Kidney capillary endothelial cell (primary cell): ENCODE results near the gene BAIAP2.

ENCODE experiments used
- DNase-seq: peaks from one replicate; pipeline ENCODE4 v3.0.0-alpha.2; 2018; ENCODE audit warnings: low spot score

Gene BAIAP2

DNA sequence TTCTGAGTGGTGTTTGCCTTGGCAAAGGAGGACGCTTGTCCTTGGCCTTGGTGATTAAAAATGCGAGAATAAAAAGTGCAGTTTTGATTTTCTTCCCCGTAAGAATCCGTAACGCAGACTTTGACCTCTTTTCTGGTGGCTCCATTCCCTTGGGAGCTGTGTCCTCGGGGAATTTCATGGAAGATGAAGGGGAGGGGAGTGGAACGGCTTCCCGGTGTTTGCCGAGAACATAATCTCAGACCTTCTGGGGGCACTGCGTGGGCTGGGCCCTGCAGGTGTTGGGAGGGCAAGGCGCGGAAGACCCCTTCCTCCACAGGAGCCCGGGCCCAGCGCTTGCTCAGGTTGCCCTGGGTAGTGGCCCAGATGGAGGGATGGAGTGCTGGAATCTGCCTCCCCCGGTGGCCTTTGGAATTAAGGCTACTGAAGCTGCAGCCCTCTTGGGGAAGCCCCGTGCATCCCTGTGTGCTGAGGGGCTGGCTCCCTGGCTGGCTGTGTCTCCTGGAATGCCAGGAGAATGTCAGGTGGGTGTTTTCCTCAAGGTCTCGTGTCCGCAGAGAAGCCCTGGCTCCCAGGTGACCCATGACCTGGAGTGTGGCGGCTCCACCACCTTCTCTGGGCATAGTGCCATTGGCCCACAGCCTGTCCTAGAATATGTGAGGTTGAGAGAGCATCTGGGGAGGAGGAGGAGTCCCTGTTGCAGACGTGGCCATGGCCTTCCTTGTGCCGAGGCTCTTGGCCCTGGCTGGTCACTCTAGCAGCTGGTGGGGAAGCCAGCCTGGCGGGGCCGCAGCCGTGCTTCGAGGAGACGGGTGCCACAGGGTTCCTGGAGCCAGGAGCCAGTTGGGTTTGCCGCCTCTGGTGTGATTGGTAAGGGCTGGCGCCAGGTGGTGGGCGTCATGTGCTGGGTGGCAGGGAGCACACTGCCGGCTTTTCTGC is 3.1 kb downstream of the BAIAP2 start:
- DNase-seq: no peak

DNA sequence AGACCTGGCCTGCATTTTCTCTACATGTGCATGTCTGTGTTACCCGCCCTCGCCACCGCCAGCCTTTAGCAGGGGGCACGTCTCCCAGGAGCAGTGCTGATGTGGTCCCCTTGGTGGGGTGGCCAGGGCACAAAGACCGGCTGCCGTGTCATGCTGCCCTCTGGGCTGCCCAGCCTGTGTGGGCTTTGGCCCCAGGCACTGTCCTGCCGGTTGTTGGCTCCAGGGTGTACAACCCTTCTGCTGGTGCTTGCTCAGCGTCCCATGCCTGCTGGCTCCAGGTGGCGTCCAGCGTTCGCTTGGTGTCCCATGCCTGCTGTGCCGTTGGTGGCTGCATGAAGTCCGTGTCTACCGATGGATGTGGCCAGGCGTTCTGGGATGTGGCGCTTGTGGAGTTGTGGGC is 4.1 kb downstream of the BAIAP2 start:
- DNase-seq: no peak

DNA sequence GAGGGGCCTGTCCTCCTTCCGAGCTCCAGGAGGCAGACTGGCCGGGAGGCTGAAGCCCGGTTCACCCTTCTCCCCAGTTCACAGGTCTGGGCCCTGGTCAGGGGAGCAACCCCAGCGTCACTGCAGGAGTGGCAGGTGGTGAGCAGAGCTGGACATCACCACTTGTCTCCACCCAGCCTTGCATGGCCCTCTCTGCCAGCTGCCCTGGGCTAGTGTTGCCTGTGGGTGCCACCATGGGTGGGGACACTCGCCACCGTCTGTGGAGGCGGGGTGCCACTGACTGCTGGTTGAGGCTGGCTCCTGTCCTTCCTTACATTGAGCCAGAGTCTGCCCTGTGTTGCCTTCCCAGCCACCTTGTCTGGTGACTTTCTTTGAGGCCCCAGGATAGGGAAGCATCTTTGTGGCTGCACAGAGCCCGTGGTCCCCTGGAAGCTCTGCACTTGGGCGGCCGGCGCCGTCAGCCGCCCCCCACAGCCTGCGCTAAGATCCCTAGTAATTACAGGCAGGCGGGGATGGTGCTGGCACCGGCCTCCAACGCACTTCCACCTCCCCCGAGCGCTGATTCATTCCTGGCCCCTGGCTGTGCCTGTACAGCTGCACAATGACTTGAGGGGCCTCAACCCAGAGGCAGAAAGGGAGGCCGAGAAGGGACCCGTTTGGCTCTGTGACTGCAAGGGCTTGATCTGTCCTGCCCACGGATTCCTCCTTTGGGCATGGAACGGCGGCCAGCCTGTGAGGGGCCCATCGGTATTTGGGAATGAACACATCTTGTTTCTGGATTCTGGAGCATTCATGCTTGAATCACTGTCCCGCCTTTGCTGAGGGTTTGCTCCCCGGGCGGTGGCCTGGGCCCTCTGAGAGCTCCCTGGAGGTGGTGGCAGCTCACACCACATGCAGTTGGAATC is 5.2 kb downstream of the BAIAP2 start:
- DNase-seq: no peak

DNA sequence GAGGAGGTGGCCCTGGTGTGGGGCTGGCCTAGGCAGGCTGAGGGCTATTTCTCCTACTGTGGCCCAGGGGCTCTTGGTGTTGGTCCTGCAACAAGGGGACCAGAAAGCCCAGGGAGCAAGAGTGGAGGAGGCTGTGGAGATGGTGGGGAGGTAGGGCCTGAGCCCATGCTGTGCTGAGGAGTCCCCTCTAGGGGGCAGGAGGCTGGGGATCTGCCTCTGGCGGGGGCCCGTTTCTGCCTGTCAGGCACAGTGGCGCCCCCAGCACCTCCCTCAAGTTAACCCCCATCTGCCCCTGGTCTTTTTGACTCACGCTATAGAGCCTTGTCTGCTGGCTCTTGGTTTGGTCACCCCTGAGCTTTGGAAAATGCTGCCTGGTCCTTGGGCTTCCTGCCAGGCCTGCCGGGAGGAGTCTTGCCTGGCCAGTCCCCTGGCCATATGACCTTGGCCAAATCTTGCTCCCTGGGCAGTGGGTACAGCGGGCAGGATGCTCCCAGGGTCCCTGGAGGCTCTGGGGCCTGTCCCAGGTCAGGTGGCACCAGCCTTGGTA is 5.9 kb downstream of the BAIAP2 start:
- DNase-seq: no peak

DNA sequence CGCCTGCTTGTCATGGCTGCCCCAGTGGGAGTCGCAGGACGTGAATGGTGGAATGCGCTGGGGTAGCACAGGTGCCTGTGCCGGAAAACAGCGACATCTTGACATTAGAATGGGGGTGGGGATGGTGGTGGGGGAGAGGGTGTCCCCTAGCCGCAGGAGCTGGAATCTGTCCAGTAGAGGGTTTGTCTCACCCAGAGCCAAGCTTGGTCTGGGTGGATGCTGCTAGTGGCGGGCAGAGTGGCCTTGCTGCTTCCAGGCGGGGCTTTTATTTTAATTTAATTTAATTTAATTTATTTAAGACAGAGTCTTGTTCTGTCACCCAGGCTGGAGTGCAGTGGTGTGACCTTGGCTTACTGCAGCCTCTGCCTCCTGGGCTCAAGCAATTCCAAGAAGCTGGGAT is 7.7 kb downstream of the BAIAP2 start:
- DNase-seq: no peak

DNA sequence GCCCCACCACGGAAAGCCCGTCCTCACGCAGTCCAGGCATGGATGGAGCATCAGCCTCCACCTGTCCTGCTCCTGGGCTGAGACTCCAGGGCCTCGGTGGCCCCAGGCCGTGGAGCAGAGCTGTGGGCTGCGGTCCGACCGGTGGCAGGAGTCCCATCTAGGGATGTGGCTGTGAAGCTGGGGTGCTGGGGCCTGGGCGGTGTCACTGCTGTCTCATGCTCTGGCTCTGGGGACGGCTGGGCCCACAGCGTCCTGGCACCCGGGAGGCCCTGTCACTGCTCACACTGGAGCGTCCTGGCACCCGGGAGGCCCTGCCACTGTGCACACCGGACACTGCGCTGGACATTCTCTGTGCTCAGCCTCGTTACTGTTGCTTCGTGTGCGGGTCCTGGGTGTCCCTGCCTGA is 8.4 kb downstream of the BAIAP2 start:
- DNase-seq: no peak

DNA sequence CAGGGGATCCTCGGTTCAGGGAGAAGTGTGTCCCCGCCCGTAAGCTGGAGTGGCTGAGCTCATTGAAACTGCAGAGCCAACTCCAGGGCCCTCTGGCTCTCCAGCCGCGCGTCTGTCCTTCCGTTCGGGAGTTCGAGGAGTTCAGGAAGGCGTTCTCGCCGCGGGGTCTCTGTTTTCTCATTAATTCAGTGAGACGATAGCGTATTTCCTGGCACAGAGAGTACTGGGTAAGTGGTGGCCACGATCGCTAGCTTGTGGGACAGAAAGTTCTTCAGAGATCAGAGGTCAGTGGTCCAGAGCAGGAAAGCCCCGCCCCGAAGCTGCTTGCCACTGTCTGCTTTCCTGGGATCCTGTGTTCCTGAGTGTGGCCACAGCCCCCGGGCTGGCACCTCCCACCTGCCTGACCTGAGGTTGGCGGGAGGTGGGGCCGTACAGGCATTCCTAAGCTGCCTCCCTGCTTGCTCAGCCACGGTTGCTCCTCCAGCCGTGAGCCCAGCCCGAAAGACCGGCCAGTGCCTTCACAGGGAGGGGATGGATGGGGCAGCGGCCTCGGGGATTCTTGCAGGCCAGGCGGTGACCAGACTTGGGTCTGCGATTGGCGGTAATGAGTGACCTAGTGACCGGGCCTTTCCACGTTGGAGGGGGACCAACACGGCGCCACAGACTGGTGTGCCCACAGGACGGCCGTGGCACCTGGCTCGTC is 8.9 kb downstream of the BAIAP2 start:
- DNase-seq: no peak

DNA sequence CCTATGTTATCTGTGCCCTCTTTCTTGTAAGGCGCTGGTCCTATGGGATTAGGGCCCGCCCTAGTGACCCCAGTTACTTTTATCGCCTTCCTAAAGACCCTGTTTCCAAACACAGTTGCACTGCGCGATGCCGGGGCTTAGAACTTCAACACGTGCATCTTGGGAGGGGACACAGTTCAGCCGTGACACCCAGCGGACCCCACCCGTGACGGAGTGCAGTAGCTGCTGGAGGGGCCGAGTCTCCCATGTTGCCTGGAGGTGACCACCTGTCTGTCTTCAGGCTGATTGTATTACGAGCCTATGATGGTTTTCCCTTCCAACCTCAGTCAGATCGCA is 9.4 kb downstream of the BAIAP2 start:
- DNase-seq: no peak

DNA sequence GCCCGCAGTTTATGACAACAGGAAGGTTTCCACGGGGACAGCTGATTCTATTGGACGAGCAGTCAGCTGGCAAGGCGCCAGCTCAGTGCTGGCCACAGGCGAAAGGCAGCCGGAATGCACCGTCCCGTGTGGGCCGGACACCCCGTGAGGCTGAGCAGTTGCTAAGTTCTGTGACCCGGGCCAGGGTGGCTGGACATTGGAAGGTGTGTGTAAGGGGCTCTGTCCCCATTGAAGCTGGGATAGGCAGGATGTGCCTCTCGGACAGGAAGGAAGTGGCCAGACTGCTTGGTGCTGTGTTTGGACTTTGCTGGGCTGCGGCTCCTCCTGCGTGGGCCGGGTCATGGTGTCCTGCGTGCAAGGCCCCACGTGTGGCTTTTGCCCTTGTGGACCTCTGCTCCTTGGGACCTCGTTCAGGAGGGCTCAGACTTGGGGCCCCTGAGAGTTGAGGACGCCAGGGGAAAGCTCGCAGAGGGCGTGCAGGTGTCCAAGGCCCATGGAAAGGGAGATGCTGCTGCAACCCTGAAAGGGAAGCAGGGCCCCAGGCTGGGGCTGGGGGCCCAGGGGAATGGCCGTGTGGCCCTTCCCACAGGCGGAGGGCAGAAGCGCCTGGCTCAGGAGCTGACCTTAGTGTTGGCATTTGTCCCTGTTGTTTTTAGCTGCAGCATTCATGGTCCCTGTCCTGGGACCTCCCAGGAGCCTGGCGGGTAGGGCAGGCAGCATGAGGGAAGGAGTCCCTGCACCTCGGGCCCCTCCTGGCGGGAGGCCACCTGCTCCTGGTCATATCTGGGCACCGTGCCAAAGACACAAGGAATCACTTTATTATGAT is 10.0 kb downstream of the BAIAP2 start:
- peak; percentile 95 for DNase-seq

DNA sequence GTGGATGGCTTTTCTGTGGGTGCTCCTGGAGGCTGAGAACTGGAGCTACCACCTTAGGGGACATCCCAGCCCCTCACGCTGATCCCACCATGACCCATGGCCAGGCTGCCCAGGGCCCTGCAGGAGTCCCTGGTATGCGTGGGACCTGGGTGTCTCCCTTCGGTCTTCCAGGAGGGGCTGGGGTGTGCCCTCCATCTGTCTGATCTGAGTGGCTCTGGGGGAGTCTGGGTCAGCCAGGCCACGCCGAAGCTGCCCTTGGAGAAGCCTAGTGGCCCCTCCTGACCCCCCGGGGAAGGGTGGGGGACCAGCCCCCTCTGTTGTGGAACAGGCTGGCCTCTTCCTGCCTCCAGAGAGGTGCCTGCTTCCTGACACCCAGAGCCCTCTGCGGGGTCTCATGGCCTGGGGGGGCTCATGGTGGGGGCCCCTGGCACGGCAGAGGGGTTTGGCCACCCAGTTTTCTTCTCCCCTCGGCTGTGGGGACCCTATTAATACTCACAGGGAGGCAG is 10.7 kb downstream of the BAIAP2 start:
- DNase-seq: no peak

DNA sequence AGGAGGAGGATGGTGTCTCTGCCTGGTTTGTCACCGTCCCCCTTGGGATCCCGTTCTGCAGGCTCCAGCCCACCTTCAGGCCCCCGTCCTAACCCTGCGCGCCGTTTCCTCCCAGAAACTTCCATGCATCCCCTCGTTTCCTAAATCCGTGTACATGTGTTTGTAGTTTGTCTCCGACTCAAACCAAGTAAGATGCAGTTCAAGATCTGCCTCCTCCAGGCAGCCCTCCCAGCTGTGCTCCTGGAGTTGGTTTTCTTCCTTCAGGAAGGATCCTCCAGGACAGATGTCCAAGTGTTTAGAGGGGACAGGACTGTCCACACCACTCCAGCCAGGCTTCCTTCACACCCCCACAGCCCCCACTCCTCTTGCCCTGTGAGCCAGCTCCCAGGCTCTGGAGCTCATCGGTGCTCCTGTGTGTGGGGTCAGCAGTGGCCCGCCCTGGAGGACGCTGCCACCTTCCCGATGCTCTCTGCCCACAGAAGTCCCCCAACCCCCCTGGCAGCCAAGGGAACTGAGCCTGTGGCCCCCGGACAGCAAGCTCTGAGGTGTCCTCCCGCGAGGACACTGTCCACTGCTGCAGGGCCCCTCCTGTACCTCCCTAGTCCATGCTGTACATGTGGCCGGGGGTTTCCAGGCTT is 11.3 kb downstream of the BAIAP2 start:
- DNase-seq: no peak

DNA sequence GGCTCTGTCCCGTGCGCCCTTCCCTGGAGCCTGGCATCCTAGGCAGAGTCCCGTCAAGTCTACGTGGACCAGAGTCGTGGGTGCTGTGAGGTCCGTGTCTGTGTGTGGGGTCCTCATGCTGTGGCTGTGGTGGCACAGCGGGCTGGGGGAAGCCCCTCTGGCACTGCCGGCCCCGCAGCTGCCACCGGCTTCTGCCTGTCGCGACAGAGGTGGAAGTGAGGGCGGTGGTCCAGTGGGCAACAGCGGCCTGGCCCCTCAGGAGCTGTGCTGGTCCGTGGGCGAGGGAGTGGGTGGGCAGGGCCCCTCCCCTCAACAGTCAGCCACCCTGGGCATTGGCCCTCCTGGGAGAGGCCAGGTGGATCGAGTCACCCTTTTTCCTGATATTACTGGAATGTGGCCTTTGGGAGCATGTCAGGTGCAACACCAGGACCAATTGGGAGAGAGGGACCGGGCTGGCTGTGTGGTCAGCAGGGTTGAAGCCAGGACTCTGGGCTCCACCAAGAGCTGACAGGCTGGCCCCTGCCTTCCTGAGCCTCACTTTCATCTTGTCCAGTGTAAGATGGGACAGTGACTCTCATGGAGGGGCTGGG is 11.9 kb downstream of the BAIAP2 start:
- no peak for DNase-seq

DNA sequence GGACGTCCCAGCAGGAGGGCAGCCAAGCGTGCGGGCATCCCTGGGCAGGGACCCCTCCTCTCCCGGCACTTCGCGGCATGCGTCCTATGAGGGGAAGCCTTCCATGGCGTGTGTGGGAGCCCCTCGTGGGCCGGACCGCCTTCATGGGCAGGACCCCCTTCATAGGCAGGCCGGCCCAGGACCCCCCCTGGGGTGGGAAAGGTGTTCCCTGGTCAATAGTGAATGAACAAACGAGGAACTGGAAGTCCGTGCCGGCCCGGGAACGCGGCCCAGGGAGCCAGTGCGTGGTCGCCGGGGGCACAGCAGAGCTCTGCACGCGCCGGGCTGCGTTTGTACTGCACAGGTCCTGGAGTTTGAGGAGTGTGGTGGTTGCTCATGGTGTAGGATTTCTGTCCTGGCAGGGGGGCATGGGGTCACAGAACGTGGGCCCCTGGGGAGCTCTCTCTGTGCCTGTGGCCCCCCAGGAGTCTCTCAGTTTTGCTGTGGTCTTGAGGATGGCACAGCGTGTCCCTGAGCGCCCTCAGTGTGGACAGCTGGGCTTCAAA is 13.9 kb downstream of the BAIAP2 start:
- no peak for DNase-seq

DNA sequence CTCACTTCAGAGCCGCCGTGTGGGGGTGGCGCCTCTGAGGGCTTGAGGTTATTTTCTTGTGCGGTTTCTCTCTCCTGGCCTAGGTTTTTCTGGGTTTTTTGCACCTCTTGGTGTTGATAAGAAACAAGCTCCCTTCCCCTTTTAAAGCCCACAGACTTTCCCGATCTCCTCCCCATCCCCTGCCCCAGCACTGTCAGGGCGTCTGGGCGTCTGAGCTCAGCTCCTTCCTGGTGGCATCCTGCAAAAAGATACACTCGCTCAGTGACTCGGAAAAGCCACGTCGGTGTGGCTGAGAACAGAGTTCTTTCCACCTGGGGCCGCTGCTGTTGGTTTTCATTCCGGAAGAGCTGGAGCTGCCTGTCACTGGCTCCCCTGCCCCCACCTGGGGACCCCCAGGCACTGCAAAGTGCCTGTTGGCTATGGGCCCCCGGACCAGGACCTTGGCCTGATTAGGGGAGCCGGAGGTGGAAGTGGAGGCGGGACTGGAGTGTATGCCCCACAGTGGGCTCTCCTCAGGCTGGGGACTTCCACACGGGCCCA is 14.5 kb downstream of the BAIAP2 start:
- DNase-seq: no peak

DNA sequence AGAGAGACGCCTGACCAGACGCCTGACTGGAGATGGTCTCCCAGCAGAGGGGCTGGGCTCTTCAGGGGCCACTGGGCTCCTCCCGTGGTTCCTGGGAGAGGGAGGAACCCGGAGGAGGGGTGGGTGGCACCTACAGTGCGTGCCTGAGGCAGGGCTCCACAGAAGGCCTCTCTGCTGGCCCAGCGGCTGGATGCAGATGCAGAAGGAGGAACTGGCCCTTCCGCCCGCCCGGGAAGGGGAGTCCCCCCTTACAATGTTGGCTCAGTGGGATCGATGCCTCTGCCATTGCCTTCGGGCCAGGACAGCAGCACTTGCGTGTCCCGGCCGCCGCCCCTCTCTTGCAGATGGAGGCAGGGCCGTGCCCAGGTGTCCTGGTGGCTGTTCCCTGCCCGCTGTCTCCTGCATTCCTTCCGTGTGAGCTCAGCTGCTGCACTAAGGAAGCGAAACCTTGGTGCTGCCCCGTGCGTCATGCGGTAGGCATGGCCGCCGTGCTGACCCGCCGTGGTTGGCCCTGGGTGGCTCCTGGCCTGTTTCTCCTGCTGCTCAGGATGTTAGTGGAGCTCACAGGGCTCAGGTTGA is 15.1 kb downstream of the BAIAP2 start:
- no peak for DNase-seq

DNA sequence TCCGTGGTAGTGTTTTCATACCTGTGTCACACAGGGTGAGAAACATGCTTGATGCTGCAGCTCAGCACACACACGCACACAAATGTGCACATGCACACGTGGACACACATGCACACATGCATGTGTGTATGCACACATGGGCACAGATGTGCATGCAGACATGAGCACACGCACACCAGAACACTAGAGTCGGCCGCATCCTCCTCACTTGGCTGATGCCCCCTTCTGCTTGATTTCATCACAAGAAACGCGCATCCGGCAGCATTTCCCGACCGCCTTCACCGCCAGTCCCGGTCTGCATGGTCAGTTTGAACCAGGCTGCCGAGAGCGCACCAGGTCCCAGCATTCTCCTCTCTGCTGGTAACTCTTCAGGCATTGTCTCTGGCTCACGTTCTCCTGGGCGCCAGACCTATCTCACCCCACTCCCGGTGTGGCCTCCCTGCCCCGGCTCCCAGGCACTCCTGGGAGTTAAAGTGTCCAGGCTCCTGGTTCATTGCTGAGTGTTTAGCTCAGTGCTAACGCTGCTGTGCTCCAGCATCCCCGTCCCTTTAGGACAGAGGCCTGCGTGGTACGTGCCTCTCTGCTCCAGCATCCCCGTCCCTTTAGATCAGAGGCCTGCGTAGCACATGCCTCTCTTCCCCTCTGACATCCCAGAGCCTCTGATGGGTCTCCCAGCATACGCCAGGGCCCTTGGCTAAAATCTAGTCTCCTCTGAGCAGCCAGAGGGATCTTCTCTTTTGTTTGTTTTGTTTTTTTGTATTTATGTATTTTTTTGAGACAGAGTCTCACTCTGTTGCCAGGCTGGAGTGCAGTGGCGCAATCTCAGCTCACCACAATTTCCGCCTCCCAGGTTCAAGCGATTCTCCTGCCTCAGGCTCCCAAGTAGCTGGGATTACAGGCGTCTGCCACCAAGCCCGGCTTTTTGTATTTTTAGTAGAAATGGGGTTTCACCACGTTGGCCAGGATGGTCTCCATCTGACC is 16.0 kb downstream of the BAIAP2 start:
- DNase-seq: no peak

DNA sequence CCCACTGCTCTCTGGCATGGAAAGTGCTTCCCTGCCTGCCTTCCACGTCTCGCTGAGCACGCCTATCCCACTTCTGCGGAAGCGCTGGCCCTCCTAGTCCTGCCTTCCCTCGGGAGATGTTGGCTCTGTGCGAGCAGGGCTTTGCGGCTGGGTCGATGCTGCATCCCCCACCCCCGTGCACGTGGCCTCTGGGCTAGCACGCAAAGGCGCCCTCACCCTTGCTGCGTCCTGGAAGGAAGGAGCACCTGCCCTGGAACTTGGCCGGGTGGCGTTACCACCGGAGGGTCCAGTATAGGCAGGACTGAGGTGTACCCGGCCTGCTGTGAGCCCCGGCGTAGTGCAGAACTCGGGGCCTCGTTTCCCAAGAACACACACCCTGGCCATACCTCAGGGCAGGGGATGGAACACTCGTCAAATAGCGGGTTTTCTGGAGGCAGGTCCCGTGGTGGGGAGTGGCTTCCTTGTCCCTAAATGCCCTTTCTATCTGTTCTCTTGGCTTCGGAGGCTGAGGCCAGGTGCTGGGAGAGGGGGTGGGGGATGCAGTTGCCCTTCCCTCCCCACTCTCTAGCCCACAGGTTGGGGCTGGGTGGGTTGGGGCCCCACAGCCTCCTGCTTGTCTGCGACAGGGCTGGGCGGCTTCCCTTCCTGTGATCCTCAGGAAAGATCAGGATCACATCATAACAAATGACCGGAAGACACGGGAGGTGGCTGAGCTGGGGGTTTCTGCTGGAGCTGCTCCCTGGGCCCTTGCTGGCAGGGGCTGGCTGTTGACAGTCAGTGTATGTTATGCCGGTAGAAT is 17.4 kb downstream of the BAIAP2 start:
- DNase-seq: no peak
